Astrocyte of the cerebellum (primary cell): ENCODE results near the gene ADNP.

ENCODE experiments used
- DNase-seq: peaks from one replicate; pipeline ENCODE4 v3.0.0-alpha.2; 2011; ENCODE audit warnings: low read depth
- H3K4me3 ChIP-seq: 2 replicates; pipeline ENCODE4 v1.5.1; 2011; ENCODE audit warnings: mild to moderate bottlenecking, low read depth, low read length, moderate library complexity
- CTCF ChIP-seq: IDR thresholded peaks from 2 replicates; pipeline ENCODE4 v1.5.1; 2012; ENCODE audit warnings: low read length, low read depth, moderate library complexity, mild to moderate bottlenecking; ENCODE audit errors: missing control alignments
- in situ Hi-C: cut with HindIII; loops from 2 replicates; pipeline ENCODE4 v1.10.0; 2017; ENCODE audit warnings: low sequenced_read_pairs

Gene ADNP

GRCh38 chr20:50870561-50871161 is 60.6 kb downstream of the ADNP start:
- in situ Hi-C loops = no loop called here
- H3K4me3 ChIP-seq = peak overlapping the region; percentile 12
- peak; percentile 13 for DNase-seq
- TF ChIP-seq CTCF = no peak

- TF ChIP-seq CTCF = no peak
- H3K4me3 ChIP-seq = no peak overlapping the region
- no peak for DNase-seq
- in situ Hi-C loops = no loop called here
Measured at GRCh38 chr20:50868509-50869495, 62.4 kb downstream of the ADNP start.

GRCh38 chr20:50867805-50868204 is 63.4 kb downstream of the ADNP start:
- in situ Hi-C loops = no loop called here
- DNase-seq = no peak

GRCh38 chr20:50866831-50867230 is 64.4 kb downstream of the ADNP start:
- in situ Hi-C loops = no loop called here
- H3K4me3 ChIP-seq = no peak overlapping the region
- no peak for DNase-seq
- no peak for TF ChIP-seq CTCF

More at GRCh38 chr20:50867805-50868204, 63.4 kb downstream of the ADNP start:
- H3K4me3 ChIP-seq = no peak overlapping the region
- TF ChIP-seq CTCF = no peak

- no peak for TF ChIP-seq CTCF
Measured at GRCh38 chr20:50866036-50866685, 65.1 kb downstream of the ADNP start.

GRCh38 chr20:50865591-50865990 is 65.6 kb downstream of the ADNP start:
- no peak for TF ChIP-seq CTCF
- in situ Hi-C loops = no loop called here
- no peak for DNase-seq
- H3K4me3 ChIP-seq = no peak overlapping the region

More at GRCh38 chr20:50866036-50866685, 65.1 kb downstream of the ADNP start:
- no peak for DNase-seq
- in situ Hi-C loops = no loop called here
- no peak overlapping the region for H3K4me3 ChIP-seq
